ENCODE measurements around the gene SNRNP70.
A peak's percentile ranks its signal among the peaks of the same experiment; 100 is the strongest.

The SNRNP70 gene

GRCh38 chr19:49152119-49152550 lies 66.9 kb downstream of the SNRNP70 start:
- Histone ChIP-seq H3K36me3 (ENCODE audit: control insufficient read depth in 5 of 5, insufficient read depth in 5 of 5, low read length in 5 of 5) (no peaks in the 10 kb centered on the region), H3K4me3 (ENCODE audit: low read depth in 1 of 5, low read length in 5 of 5) (no peak overlapping the region), H3K9me3 (ENCODE audit: control insufficient read depth in 5 of 5, low read length in 5 of 5) (no peaks in the 10 kb centered on the region), H3K9ac (ENCODE audit: low read length in 5 of 5) (no peak overlapping the region), H3K27ac (ENCODE audit: low read depth, low read length) (no peak overlapping the region), H3K4me1 (ENCODE audit: control insufficient read depth in 5 of 5, insufficient read depth in 5 of 5, low read length in 5 of 5) (peaks cover 5 to 45% (median 39%) of the 10 kb centered on the region in 5 donors), H3K27me3 (ENCODE audit: control insufficient read depth in 5 of 5, insufficient read depth in 4 of 5, low read length in 5 of 5) (peaks cover 0 to 9% (median 0%) of the 10 kb centered on the region in 5 donors)

GRCh38 chr19:49153167-49153809 lies 68.0 kb downstream of the SNRNP70 start:
- H3K27me3 ChIP-seq (ENCODE audit: control insufficient read depth in 5 of 5, insufficient read depth in 4 of 5, low read length in 5 of 5) = peaks cover 0 to 4% (median 0%) of the 10 kb centered on the region in 5 donors

DNA sequence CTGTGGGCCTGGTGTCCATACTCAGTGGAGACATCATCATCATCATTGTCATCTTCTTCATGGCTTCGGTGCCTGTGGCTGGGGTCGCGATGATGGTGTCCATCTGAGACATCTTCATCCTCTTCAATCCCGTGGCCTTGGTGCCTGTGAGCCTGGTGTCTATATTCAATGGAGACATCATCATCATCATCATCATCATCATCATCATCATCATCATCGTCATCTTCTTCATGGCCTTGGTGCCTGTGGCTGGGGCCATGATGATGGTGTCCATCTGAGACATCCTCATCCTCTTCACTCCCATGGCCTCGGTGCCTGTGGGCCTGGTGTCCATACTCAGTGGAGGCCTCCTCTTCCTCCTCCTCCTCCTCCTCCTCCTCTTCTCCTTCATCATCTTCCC lies 69.0 kb downstream of the SNRNP70 start:
- H3K9ac ChIP-seq (ENCODE audit: low read length in 5 of 5) = no peak overlapping the region
- H3K9me3 ChIP-seq (ENCODE audit: control insufficient read depth in 5 of 5, low read length in 5 of 5) = no peaks in the 10 kb centered on the region
- H3K36me3 ChIP-seq (ENCODE audit: control insufficient read depth in 5 of 5, insufficient read depth in 5 of 5, low read length in 5 of 5) = no peaks in the 10 kb centered on the region
- H3K4me1 ChIP-seq (ENCODE audit: control insufficient read depth in 5 of 5, insufficient read depth in 5 of 5, low read length in 5 of 5) = peaks cover 3 to 44% (median 44%) of the 10 kb centered on the region in 5 donors
- H3K27ac ChIP-seq (ENCODE audit: low read depth, low read length) = no peak overlapping the region
- H3K27me3 ChIP-seq (ENCODE audit: control insufficient read depth in 5 of 5, insufficient read depth in 4 of 5, low read length in 5 of 5) = no peaks in the 10 kb centered on the region
- peak overlapping the region in 1 of 5 donors; percentile 15 for H3K4me3 ChIP-seq (ENCODE audit: low read depth in 1 of 5, low read length in 5 of 5)

More at GRCh38 chr19:49153167-49153809, 68.0 kb downstream of the SNRNP70 start:
- Histone ChIP-seq H3K4me1 (ENCODE audit: control insufficient read depth in 5 of 5, insufficient read depth in 5 of 5, low read length in 5 of 5) (peaks cover 3 to 49% (median 47%) of the 10 kb centered on the region in 5 donors), H3K9me3 (ENCODE audit: control insufficient read depth in 5 of 5, low read length in 5 of 5) (no peaks in the 10 kb centered on the region), H3K4me3 (ENCODE audit: low read depth in 1 of 5, low read length in 5 of 5) (no peak overlapping the region), H3K36me3 (ENCODE audit: control insufficient read depth in 5 of 5, insufficient read depth in 5 of 5, low read length in 5 of 5) (no peaks in the 10 kb centered on the region), H3K9ac (ENCODE audit: low read length in 5 of 5) (no peak overlapping the region), H3K27ac (ENCODE audit: low read depth, low read length) (no peak overlapping the region)

DNA sequence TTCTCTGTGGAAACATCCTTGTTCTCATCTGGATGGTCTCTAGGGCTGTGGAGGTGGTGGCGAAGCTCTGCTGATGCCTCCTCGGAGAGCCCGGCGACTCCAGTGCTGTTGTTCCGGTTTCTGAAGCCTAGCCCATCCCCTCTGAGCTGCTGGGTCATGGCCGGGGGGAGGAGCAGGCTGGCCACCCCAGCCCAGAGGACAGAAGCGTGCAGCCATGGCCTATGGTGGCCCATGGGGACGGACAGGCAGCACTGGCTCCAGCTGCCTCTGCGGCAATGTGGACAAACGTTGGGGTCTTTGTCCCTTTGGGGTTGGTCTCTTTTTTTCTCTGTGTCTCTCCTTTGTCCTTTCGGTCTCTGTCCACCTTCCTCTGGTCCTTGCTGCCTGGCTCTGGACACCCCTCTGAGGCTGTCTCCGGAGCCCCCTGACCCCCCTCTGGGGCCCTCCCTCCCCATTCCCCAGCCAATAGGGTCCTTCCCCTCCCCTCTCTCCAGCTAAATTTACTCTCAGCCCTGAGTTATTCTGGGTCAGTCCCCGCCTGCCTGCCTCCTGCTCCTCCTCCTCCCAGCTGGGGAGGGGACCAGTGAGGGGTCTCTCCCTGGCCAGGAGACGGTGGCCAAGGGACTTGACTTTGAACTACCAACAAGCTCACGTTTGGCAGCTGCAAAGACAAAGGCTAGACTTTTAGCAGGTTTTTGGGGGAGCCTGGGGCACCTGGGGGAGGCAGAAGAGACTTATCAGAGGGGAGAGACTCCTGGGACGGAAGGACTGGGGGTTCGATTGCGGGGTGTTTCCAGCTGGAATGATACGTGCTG lies 70.0 kb downstream of the SNRNP70 start, which contains the start of gene HRC:
TSS of gene HRC (minus strand) at position 392 of the 815 bp plus-strand sequence. CDS start at position 233, 159 bp downstream.
- no peaks in the 10 kb centered on the region for H3K27me3 ChIP-seq (ENCODE audit: control insufficient read depth in 5 of 5, insufficient read depth in 4 of 5, low read length in 5 of 5)
- H3K9ac ChIP-seq (ENCODE audit: low read length in 5 of 5) = no peak within 1 kb of the TSS
- H3K4me3 ChIP-seq (ENCODE audit: low read depth in 1 of 5, low read length in 5 of 5) = peak within 1 kb of the TSS in 1 of 5 donors; percentile 15
- H3K27ac ChIP-seq (ENCODE audit: low read depth, low read length) = no peak within 1 kb of the TSS
- no peaks in the 10 kb centered on the region for H3K9me3 ChIP-seq (ENCODE audit: control insufficient read depth in 5 of 5, low read length in 5 of 5)
- H3K4me1 ChIP-seq (ENCODE audit: control insufficient read depth in 5 of 5, insufficient read depth in 5 of 5, low read length in 5 of 5) = peaks cover 3 to 35% (median 34%) of the 10 kb centered on the region in 5 donors
- H3K36me3 ChIP-seq (ENCODE audit: control insufficient read depth in 5 of 5, insufficient read depth in 5 of 5, low read length in 5 of 5) = no peaks in the 10 kb centered on the region

GRCh38 chr19:49155820-49156346 lies 70.6 kb downstream of the SNRNP70 start:
- Histone ChIP-seq H3K9me3 (ENCODE audit: control insufficient read depth in 5 of 5, low read length in 5 of 5) (no peaks in the 10 kb centered on the region), H3K4me1 (ENCODE audit: control insufficient read depth in 5 of 5, insufficient read depth in 5 of 5, low read length in 5 of 5) (peaks cover 3 to 28% (median 28%) of the 10 kb centered on the region in 5 donors), H3K36me3 (ENCODE audit: control insufficient read depth in 5 of 5, insufficient read depth in 5 of 5, low read length in 5 of 5) (no peaks in the 10 kb centered on the region), H3K27me3 (ENCODE audit: control insufficient read depth in 5 of 5, insufficient read depth in 4 of 5, low read length in 5 of 5) (no peaks in the 10 kb centered on the region), H3K9ac (ENCODE audit: low read length in 5 of 5) (no peak overlapping the region), H3K27ac (ENCODE audit: low read depth, low read length) (no peak overlapping the region), H3K4me3 (ENCODE audit: low read depth in 1 of 5, low read length in 5 of 5) (no peak overlapping the region)

- H3K4me3 ChIP-seq (ENCODE audit: low read depth in 1 of 5, low read length in 5 of 5) = peak within 1 kb of the TSS; percentile 82 to 99 (median 91)
- H3K36me3 ChIP-seq (ENCODE audit: control insufficient read depth in 5 of 5, insufficient read depth in 5 of 5, low read length in 5 of 5) = no peaks in the 10 kb centered on the region
- H3K27me3 ChIP-seq (ENCODE audit: control insufficient read depth in 5 of 5, insufficient read depth in 4 of 5, low read length in 5 of 5) = no peaks in the 10 kb centered on the region
- H3K27ac ChIP-seq (ENCODE audit: low read depth, low read length) = peak within 1 kb of the TSS; percentile 67
- H3K4me1 ChIP-seq (ENCODE audit: control insufficient read depth in 5 of 5, insufficient read depth in 5 of 5, low read length in 5 of 5) = peaks cover 0 to 20% (median 16%) of the 10 kb centered on the region in 5 donors
- H3K9me3 ChIP-seq (ENCODE audit: control insufficient read depth in 5 of 5, low read length in 5 of 5) = no peaks in the 10 kb centered on the region
- H3K9ac ChIP-seq (ENCODE audit: low read length in 5 of 5) = peak within 1 kb of the TSS; percentile 68 to 88 (median 82)
These were observed 72.4 kb downstream of the SNRNP70 start, which contains the start of gene TRPM4 for GRCh38 chr19:49157445-49158224. Gene TRPM4, plus strand, starts transcription at chr19:49157792. Its CDS starts 75 bp downstream, at chr19:49157867.
